IMR-90 (cell line): ENCODE results near the gene EPHB1. TPM values are rescaled to one million over a fixed set of nuclear protein-coding genes. Genes with fewer than 3 reads are reported as not detected.

ENCODE experiments used
- ATAC-seq: fragments of 200-7000 bp; cut with Tn5 transposase; 2 replicates; pipeline ENCODE4 v1.9.1; 2020; ENCODE audit warnings: low read depth, mild to moderate bottlenecking, moderate library complexity
- BruUV-seq: library from RNA; stranded (reverse); fragments of 400-500 nt; replicated peaks from 2 replicates; lab custom pipeline; 2021; lab: Mats Ljungman, UMichigan
- CTCF ChIA-PET: fragments of 300-600 bp; formaldehyde crosslinking; extraction: SDS; loops from one replicate; lab custom pipeline; 2021; ENCODE audit warnings: antibody characterized with exemption; lab: Yijun Ruan, JAX
- POLR2A ChIA-PET: fragments of 300-600 bp; sonication (Branson Sonifier 250); formaldehyde crosslinking; loops from one replicate; lab custom pipeline; 2022; ENCODE audit warnings: antibody characterized with exemption; ENCODE audit not compliant: unreplicated experiment; lab: Charles Lee
- DNase-seq: peaks from one replicate; pipeline ENCODE4 v3.0.0; 2013
- H2AFZ ChIP-seq: replicated peaks from 2 replicates; pipeline ENCODE3; 2013; ENCODE audit warnings: low read length, mild to moderate bottlenecking; ENCODE audit not compliant: poor library complexity
- H2AK5ac ChIP-seq: 2 replicates; pipeline ENCODE4 v1.6.1; 2013; ENCODE audit warnings: low read depth, low read length, inconsistent platforms
- H2AK9ac ChIP-seq: replicated peaks from 2 replicates; pipeline ENCODE3; 2013; ENCODE audit warnings: mild to moderate bottlenecking, low read depth, low read length, moderate library complexity; ENCODE audit not compliant: poor library complexity
- H2BK120ac ChIP-seq: 2 replicates; pipeline ENCODE4 v1.6.1; 2013; ENCODE audit warnings: low read depth, low read length, inconsistent platforms
- H2BK15ac ChIP-seq: 3 replicates; pipeline ENCODE4 v1.6.1; 2013; ENCODE audit warnings: low read depth, low read length, inconsistent platforms
- H2BK20ac ChIP-seq: 2 replicates; pipeline ENCODE4 v1.6.1; 2013; ENCODE audit warnings: low read depth, mild to moderate bottlenecking, inconsistent platforms, low read length, moderate library complexity
- H2BK5ac ChIP-seq: 2 replicates; pipeline ENCODE4 v1.6.1; 2013; ENCODE audit warnings: mild to moderate bottlenecking, low read depth, low read length, inconsistent platforms; ENCODE audit not compliant: poor library complexity, severe bottlenecking
- H3K14ac ChIP-seq: replicated peaks from 2 replicates; pipeline ENCODE4 v1.6.1; 2013; ENCODE audit warnings: low read depth, low read length, inconsistent platforms
- H3K18ac ChIP-seq: 2 replicates; pipeline ENCODE4 v1.6.1; 2013; ENCODE audit warnings: low read depth, low read length, control low read depth
- H3K23ac ChIP-seq: 2 replicates; pipeline ENCODE4 v1.6.1; 2013; ENCODE audit warnings: low read depth, low read length, inconsistent platforms
- H3K27ac ChIP-seq: 2 replicates; pipeline ENCODE4 v1.5.1; 2013; ENCODE audit warnings: mild to moderate bottlenecking, control low read depth, low read length; ENCODE audit not compliant: insufficient read depth
- H3K27me3 ChIP-seq: 2 replicates; pipeline ENCODE4 v1.6.1; 2013; ENCODE audit warnings: low read length; ENCODE audit not compliant: control insufficient read depth, insufficient read depth
- H3K36me3 ChIP-seq: 2 replicates; pipeline ENCODE4 v1.6.1; 2013; ENCODE audit warnings: low read length, mixed read lengths; ENCODE audit not compliant: control insufficient read depth, insufficient read depth
- H3K4ac ChIP-seq: 2 replicates; pipeline ENCODE4 v1.6.1; 2013; ENCODE audit warnings: low read depth, low read length, inconsistent platforms
- H3K4me1 ChIP-seq: 2 replicates; pipeline ENCODE4 v1.6.1; 2013; ENCODE audit warnings: low read length, mixed read lengths; ENCODE audit not compliant: control insufficient read depth, insufficient read depth
- H3K4me2 ChIP-seq: 2 replicates; pipeline ENCODE4 v1.6.1; 2013; ENCODE audit warnings: low read depth, mild to moderate bottlenecking, control low read depth, low read length, moderate library complexity
- H3K4me3 ChIP-seq: 2 replicates; pipeline ENCODE4 v1.5.1; 2013; ENCODE audit warnings: low read depth, mild to moderate bottlenecking, control low read depth, low read length, moderate library complexity; ENCODE audit not compliant: insufficient read depth
- H3K56ac ChIP-seq: 2 replicates; pipeline ENCODE4 v1.6.1; 2013; ENCODE audit warnings: low read length, inconsistent platforms; ENCODE audit not compliant: insufficient read depth; ENCODE audit errors: extremely low read depth
- H3K79me1 ChIP-seq, 2 experiments: 2 replicates each; pipeline ENCODE4 v1.6.1; 2013; ENCODE audit warnings: low read length in 2 of 2, inconsistent platforms in 1 of 2, low read depth in 1 of 2
- H3K9ac ChIP-seq: 2 replicates; pipeline ENCODE4 v1.6.1; 2013; ENCODE audit warnings: low read depth, low read length, control low read depth
- H3K9me1 ChIP-seq: 2 replicates; pipeline ENCODE4 v1.6.1; 2013; ENCODE audit warnings: low read length, inconsistent platforms; ENCODE audit not compliant: insufficient read depth
- H3K9me3 ChIP-seq: 2 replicates; pipeline ENCODE4 v1.6.1; 2013; ENCODE audit warnings: low read length; ENCODE audit not compliant: control insufficient read depth, insufficient read depth
- H4K20me1 ChIP-seq: 2 replicates; pipeline ENCODE4 v1.6.1; 2013; ENCODE audit warnings: low read length, inconsistent platforms; ENCODE audit not compliant: insufficient read depth
- H4K5ac ChIP-seq: 2 replicates; pipeline ENCODE4 v1.6.1; 2013; ENCODE audit warnings: mild to moderate bottlenecking, low read depth, low read length, control low read depth
- H4K8ac ChIP-seq, 2 experiments: 2 replicates each; pipeline ENCODE4 v1.6.1; 2013; ENCODE audit warnings: low read depth in 2 of 2, low read length in 2 of 2, control low read depth in 1 of 2, inconsistent platforms in 1 of 2
- H4K91ac ChIP-seq: 2 replicates; pipeline ENCODE4 v1.6.1; 2013; ENCODE audit warnings: low read depth, low read length, inconsistent platforms; ENCODE audit not compliant: insufficient read depth
- BHLHE40 ChIP-seq: fragments of 150-350 bp; IDR thresholded peaks from 2 replicates; pipeline ENCODE4 v1.6.1; 2016; ENCODE audit warnings: mild to moderate bottlenecking, low read depth, low read length
- CEBPB ChIP-seq: IDR thresholded peaks from 2 replicates; pipeline ENCODE4 v1.6.1; 2012; ENCODE audit warnings: low read depth, low read length, improper control_type of control experiment
- CHD1 ChIP-seq: IDR thresholded peaks from 2 replicates; pipeline ENCODE4 v1.6.1; 2012; ENCODE audit warnings: low read depth, low read length, improper control_type of control experiment
- CTCF ChIP-seq: conservative IDR thresholded peaks from 2 replicates; pipeline ENCODE4 v1.5.1; 2012; ENCODE audit warnings: mild to moderate bottlenecking, low read depth, low read length, improper control_type of control experiment
- ELK1 ChIP-seq: fragments of 150-350 bp; IDR thresholded peaks from 2 replicates; pipeline ENCODE4 v1.6.1; 2016; ENCODE audit warnings: low read depth, mild to moderate bottlenecking, low read length, moderate library complexity, borderline replicate concordance
- FOS ChIP-seq: fragments of 150-350 bp; IDR thresholded peaks from 2 replicates; pipeline ENCODE4 v1.6.1; 2016; ENCODE audit warnings: low read depth, low read length
- MAFK ChIP-seq: IDR thresholded peaks from 2 replicates; pipeline ENCODE4 v1.6.1; 2012; ENCODE audit warnings: low read depth, low read length, improper control_type of control experiment
- MAZ ChIP-seq: IDR thresholded peaks from 2 replicates; pipeline ENCODE4 v1.6.1; 2012; ENCODE audit warnings: low read depth, mild to moderate bottlenecking, low read length, improper control_type of control experiment, moderate library complexity, borderline replicate concordance
- MXI1 ChIP-seq: IDR thresholded peaks from 2 replicates; pipeline ENCODE4 v1.6.1; 2012; ENCODE audit warnings: low read depth, mild to moderate bottlenecking, low read length, moderate library complexity, borderline replicate concordance
- NFE2L2 ChIP-seq: fragments of 150-350 bp; IDR thresholded peaks from 2 replicates; pipeline ENCODE4 v1.6.1; 2016; ENCODE audit warnings: low read depth, mild to moderate bottlenecking, low read length
- POLR2A ChIP-seq: IDR thresholded peaks from 2 replicates; pipeline ENCODE4 v1.6.1; 2012; ENCODE audit warnings: mild to moderate bottlenecking, low read depth, low read length
- RAD21 ChIP-seq: IDR thresholded peaks from 2 replicates; pipeline ENCODE4 v1.6.1; 2012; ENCODE audit warnings: low read length, improper control_type of control experiment
- RCOR1 ChIP-seq: IDR thresholded peaks from 2 replicates; pipeline ENCODE4 v1.6.1; 2012; ENCODE audit warnings: mild to moderate bottlenecking, low read length, improper control_type of control experiment; ENCODE audit not compliant: insufficient replicate concordance
- RFX5 ChIP-seq: IDR thresholded peaks from 2 replicates; pipeline ENCODE4 v1.8.0; 2012; ENCODE audit warnings: low read depth, mild to moderate bottlenecking, low read length, moderate library complexity
- SMC3 ChIP-seq: fragments of 150-350 bp; IDR thresholded peaks from 2 replicates; pipeline ENCODE4 v1.6.1; 2016; ENCODE audit warnings: low read depth, mild to moderate bottlenecking, antibody characterized with exemption, low read length, moderate library complexity
- USF2 ChIP-seq: fragments of 150-350 bp; IDR thresholded peaks from 2 replicates; pipeline ENCODE4 v1.6.1; 2017; ENCODE audit warnings: mild to moderate bottlenecking, antibody characterized with exemption, low read length, low read depth
- WGBS, 2 experiments: methylation state at CpG; one replicate each; pipeline versions ENCODE4 v1.1.5 to v1.1.7; 2013; ENCODE audit warnings: missing lambda C conversion rate in 2 of 2; ENCODE audit not compliant: insufficient read length in 1 of 2; ENCODE audit errors: extremely low coverage in 2 of 2; 5-methylcytosine and 5-hydroxymethylcytosine counted together
- dilution Hi-C: fragments of 300-500 bp; cut with HindIII; formaldehyde crosslinking; loops from one replicate; pipeline ENCODE4 v1.14.3; 2018; ENCODE audit warnings: low sequenced_read_pairs; ENCODE audit not compliant: unreplicated experiment
- in situ Hi-C: fragments of 300-500 bp; cut with MboI; formaldehyde crosslinking; loops from 3 replicates; pipeline ENCODE4 v1.14.3; 2019; ENCODE audit warnings: low sequenced_read_pairs, inconsistent platforms, mixed read lengths
- intact Hi-C: fragments of 100-400 bp; cut with micrococcal nuclease; formaldehyde crosslinking; loops from 2 replicates; pipeline ENCODE4 v1.10.0; 2022
- polyA plus RNA-seq, 3 experiments: library from polyadenylated mRNA; depleted of rRNA; stranded (reverse); fragments of >200 nt; gene quantifications; 2 replicates each; pipeline ENCODE4 v1.2.3, GENCODE V29; 2012; ENCODE audit warnings: low replicate concordance in 1 of 3
- total RNA-seq: library from RNA; depleted of rRNA; stranded (reverse); fragments of >200 nt; gene quantifications from 2 replicates; pipeline ENCODE4 v1.2.3, GENCODE V29; 2012

Gene EPHB1
- total and polyA plus RNA-seq, 2 of the 4 experiments (the other 2 are of a cell fraction) = 0.17 to 0.36 TPM

GRCh38 chr3:135261214-135261775 is 466.2 kb downstream of the EPHB1 start:
- intact Hi-C loops = no loop called here
- BruUV-seq = no TSS peak
- no peak overlapping the region for H2BK20ac ChIP-seq
- no peak overlapping the region for H3K56ac ChIP-seq
- H2AFZ ChIP-seq = no peak overlapping the region
- no peak overlapping the region for H4K5ac ChIP-seq
- H3K27ac ChIP-seq = no peak overlapping the region
- no CpG with 5 or more reads among the region's 6 CpGs for WGBS, 2 experiments
- no peak overlapping the region for H3K4ac ChIP-seq
- DNase-seq = no peak
- no peak overlapping the region for H3K4me2 ChIP-seq
- no peak overlapping the region for H3K9ac ChIP-seq
- no peak overlapping the region for H2AK9ac ChIP-seq
- H3K79me1 ChIP-seq = no peaks in the 10 kb centered on the region
- no peaks in the 10 kb centered on the region for H3K27me3 ChIP-seq
- H4K91ac ChIP-seq = no peak overlapping the region
- dilution Hi-C loops = no loop called here
- H3K4me1 ChIP-seq = no peaks in the 10 kb centered on the region
- in situ Hi-C loops = no loop called here
- H4K20me1 ChIP-seq = no peaks in the 10 kb centered on the region
- POLR2A ChIA-PET = no interaction called here
- H2BK15ac ChIP-seq = no peak overlapping the region
- H3K9me1 ChIP-seq = no peaks in the 10 kb centered on the region
- no peak overlapping the region for H3K14ac ChIP-seq
- H3K36me3 ChIP-seq = no peaks in the 10 kb centered on the region
- no peak overlapping the region for H3K23ac ChIP-seq
- H4K8ac ChIP-seq = no peak overlapping the region
- H2BK120ac ChIP-seq = no peak overlapping the region
- no peak overlapping the region for H2BK5ac ChIP-seq
- no peak for ATAC-seq
- H2AK5ac ChIP-seq = no peak overlapping the region
- H3K18ac ChIP-seq = no peak overlapping the region
- CTCF ChIA-PET = no interaction called here
- peaks cover 3% of the 10 kb centered on the region for H3K9me3 ChIP-seq
- TF ChIP-seq BHLHE40 (no peak), RCOR1 (no peak), NFE2L2 (no peak), CTCF (no peak), MAFK (no peak), CHD1 (no peak), CEBPB (no peak), FOS (no peak), RAD21 (no peak), ELK1 (no peak), POLR2A (no peak), RFX5 (no peak), SMC3 (no peak), USF2 (no peak), MAZ (no peak), MXI1 (no peak)
- H3K4me3 ChIP-seq = no peak overlapping the region
